NCI-H524 treated with DMSO at 0.1 percent for 48 hours (cell line): ENCODE data around the gene PRPF31.
"Not testable (repeated sequence)": the region's sequence is repeated elsewhere in the genome, so short reads cannot be mapped to it uniquely, and the experiment has no call there.

Experiments used
- DNase-seq: peaks from one replicate; lab custom pipeline; 2025; lab: John Stamatoyannopoulos, UW

The PRPF31 gene

GRCh38 chr19:54115109-54116063 lies at the start of gene PRPF31, which contains the start of gene TFPT:
Gene PRPF31 (plus strand): TSS chr19:54115754. CDS start chr19:54118279, 2,525 bp downstream.
Gene TFPT (minus strand): TSS chr19:54115657. CDS start chr19:54115269, 388 bp downstream.
- peak; percentile 90 for DNase-seq

- DNase-seq = no peak
Measured at GRCh38 chr19:54069470-54069869, 46.1 kb upstream of the PRPF31 start.

- DNase-seq = no peak
Measured at GRCh38 chr19:54073829-54074228, 41.7 kb upstream of the PRPF31 start.

- DNase-seq = no peak
Measured at GRCh38 chr19:54074851-54075250, 40.7 kb upstream of the PRPF31 start.

- no peak for DNase-seq
Measured at GRCh38 chr19:54077334-54077733, 38.2 kb upstream of the PRPF31 start.

- no peak for DNase-seq
Measured at GRCh38 chr19:54081032-54081431, 34.5 kb upstream of the PRPF31 start, which contains the start of gene TARM1. Gene TARM1 (minus strand): TSS chr19:54081365. CDS start chr19:54081340, 25 bp downstream.

GRCh38 chr19:54084410-54084809 lies 31.1 kb upstream of the PRPF31 start:
- DNase-seq = no peak

- DNase-seq = no peak
Measured at GRCh38 chr19:54094426-54095000, 21.0 kb upstream of the PRPF31 start.

- no peak for DNase-seq
Measured at GRCh38 chr19:54095136-54095858, 20.3 kb upstream of the PRPF31 start.

GRCh38 chr19:54095859-54096616 lies 19.5 kb upstream of the PRPF31 start:
- not testable (repeated sequence) for DNase-seq

GRCh38 chr19:54096617-54097106 lies 18.9 kb upstream of the PRPF31 start:
- no peak for DNase-seq

GRCh38 chr19:54099190-54099902 lies 16.2 kb upstream of the PRPF31 start:
- DNase-seq = no peak

- not testable (repeated sequence) for DNase-seq
Measured at GRCh38 chr19:54099903-54100255, 15.7 kb upstream of the PRPF31 start.

- DNase-seq = no peak
Measured at GRCh38 chr19:54100561-54100960, 15.0 kb upstream of the PRPF31 start, which contains the start of gene OSCAR. Gene OSCAR (minus strand): TSS chr19:54100803. CDS start chr19:54100792, 11 bp downstream.

GRCh38 chr19:54102421-54103169 lies 13.0 kb upstream of the PRPF31 start, which contains the start of gene NDUFA3:
Gene NDUFA3 (plus strand): TSS chr19:54102855. CDS start chr19:54102879, 24 bp downstream.
- DNase-seq = peak; percentile 84

GRCh38 chr19:54104998-54105715 lies 10.4 kb upstream of the PRPF31 start:
- DNase-seq = no peak

- no peak for DNase-seq
Measured at GRCh38 chr19:54105796-54106195, 9.8 kb upstream of the PRPF31 start.

- DNase-seq = no peak
Measured at GRCh38 chr19:54106716-54107115, 8.8 kb upstream of the PRPF31 start.

- no peak for DNase-seq
Measured at GRCh38 chr19:54107876-54108490, 7.6 kb upstream of the PRPF31 start.
